AG09309 (cell line): Measurements from ENCODE around the gene SETDB2.

Source experiments
- DNase-seq: peaks from one replicate; pipeline ENCODE4 v3.0.0-alpha.2; 2010; ENCODE audit warnings: low read depth
- H3K4me3 ChIP-seq: 2 replicates; pipeline ENCODE4 v1.5.1; 2011; ENCODE audit warnings: mild to moderate bottlenecking, low read depth, low read length, moderate library complexity; ENCODE audit not compliant: control insufficient read depth
- CTCF ChIP-seq: IDR thresholded peaks from 2 replicates; pipeline ENCODE4 v1.5.1; 2011; ENCODE audit warnings: mild to moderate bottlenecking, low read depth, low read length, inconsistent platforms; ENCODE audit not compliant: insufficient read depth, control insufficient read depth; ENCODE audit errors: missing control alignments

Gene SETDB2

GRCh38 chr13:49459580-49459979, 15.5 kb downstream of the SETDB2 start:
- DNase-seq: no peak
- TF ChIP-seq CTCF: no peak

GRCh38 chr13:49464085-49464484, 20.0 kb downstream of the SETDB2 start:
- TF ChIP-seq CTCF: no peak
- DNase-seq: no peak
- H3K4me3 ChIP-seq: no peak overlapping the region

More at GRCh38 chr13:49459580-49459979, 15.5 kb downstream of the SETDB2 start:
- no peak overlapping the region for H3K4me3 ChIP-seq

- TF ChIP-seq CTCF: no peak
- no peak overlapping the region for H3K4me3 ChIP-seq
- no peak for DNase-seq
These were observed 20.7 kb downstream of the SETDB2 start for GRCh38 chr13:49464621-49465325.

GRCh38 chr13:49466292-49466838, 22.3 kb downstream of the SETDB2 start:
- no peak overlapping the region for H3K4me3 ChIP-seq
- TF ChIP-seq CTCF: no peak
- DNase-seq: no peak

GRCh38 chr13:49472186-49472585, 28.1 kb downstream of the SETDB2 start:
- TF ChIP-seq CTCF: no peak

GRCh38 chr13:49476529-49476928, 32.5 kb downstream of the SETDB2 start:
- TF ChIP-seq CTCF: no peak
- no peak for DNase-seq
- H3K4me3 ChIP-seq: no peak overlapping the region

More at GRCh38 chr13:49472186-49472585, 28.1 kb downstream of the SETDB2 start:
- no peak for DNase-seq
- H3K4me3 ChIP-seq: no peak overlapping the region

- no peak for DNase-seq
- TF ChIP-seq CTCF: no peak
These were observed 37.7 kb downstream of the SETDB2 start for GRCh38 chr13:49481788-49482187.

More at GRCh38 chr13:49481788-49482187, 37.7 kb downstream of the SETDB2 start:
- no peak overlapping the region for H3K4me3 ChIP-seq
